Hematopoietic multipotent progenitor cell treated with erythropoietin and hydrocortisone succinate and interleukin-3 and kit ligand, for 17 days (in vitro differentiated cells): Measurements from ENCODE around the gene TRAF5.

ENCODE experiments used
- DNase-seq: peaks from one replicate; pipeline ENCODE4 v3.0.0-alpha.2; 2015; ENCODE audit warnings: low spot score

Gene TRAF5

DNA sequence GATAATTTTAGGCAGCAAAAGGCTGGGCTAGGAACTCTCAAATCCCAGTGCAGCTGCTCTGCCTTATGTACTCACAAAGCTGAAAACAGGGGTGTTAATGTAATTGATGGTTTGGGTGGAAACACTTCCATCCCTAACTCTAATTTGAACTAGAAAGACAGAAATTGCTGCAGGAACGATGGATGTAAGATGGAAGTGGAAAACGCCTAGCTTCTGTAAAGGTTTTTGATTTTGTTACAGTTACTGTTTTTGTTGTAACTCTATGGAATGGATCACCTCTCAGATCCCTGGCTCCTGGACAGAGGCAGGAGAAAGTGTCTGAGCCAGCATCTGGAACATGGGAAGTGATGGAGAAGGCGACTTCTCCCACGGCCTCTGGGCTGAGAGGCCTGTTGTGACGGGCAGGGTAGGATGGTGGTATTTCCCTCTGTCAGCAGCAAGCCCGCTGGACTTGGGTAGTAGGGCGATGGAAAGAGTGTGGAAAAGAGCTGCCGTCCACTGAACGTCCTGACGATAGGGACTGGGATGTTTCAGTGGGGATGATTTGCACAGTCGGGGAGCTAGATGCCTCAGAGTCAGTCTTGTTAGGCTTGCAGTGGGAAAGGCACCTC, 1.6 kb downstream of the TRAF5 start:
- DNase-seq: no peak

DNA sequence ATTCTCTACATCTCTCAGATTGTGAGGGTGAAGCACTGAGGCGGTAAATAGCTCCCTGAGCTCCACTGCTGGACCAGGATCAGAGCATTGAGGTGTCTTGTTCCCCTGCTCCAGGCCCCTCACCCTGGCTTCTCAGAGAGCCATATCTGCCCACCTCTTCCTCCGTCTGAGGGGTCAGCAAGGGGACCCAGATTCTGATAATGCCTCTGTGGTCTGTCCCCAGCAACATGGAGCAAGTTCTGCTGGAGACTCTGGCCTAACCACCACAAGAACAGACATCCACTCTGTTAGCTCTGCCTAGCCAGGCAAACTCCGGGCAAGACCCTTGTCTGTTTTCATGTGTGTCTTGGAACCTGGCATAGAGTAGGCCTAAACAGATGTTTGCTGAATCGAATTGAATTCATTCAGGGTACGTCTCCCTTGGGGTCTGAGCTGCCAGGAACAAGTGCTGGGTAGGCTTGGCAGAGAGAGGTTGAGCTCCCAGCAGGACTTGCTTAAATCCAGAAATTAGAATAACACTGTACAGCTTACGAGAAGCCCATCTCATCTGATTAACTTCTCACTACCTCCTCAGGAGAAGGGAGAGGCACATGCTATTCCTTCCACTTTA, 2.3 kb downstream of the TRAF5 start:
- DNase-seq: no peak

DNA sequence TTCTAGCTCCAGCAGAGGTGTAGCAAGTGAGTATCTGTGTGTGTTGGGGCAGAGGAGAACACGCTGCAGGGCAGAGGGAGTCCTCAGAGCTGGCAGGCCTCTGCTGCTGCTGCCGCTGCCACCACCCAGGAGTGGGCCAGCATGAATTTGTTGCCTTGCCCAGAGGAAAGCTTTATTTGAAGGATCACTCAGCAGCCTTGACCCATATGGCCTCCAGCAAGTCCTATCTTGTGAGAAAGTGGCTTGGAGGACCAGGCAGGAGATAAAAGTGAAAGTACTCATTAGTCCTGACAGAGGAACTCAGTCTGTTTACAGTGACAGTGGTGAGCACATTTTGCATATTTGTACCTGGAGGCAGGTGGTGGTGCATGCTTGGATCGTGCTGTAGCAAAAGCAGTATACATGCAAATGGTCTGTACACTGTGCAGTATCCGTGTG, 3.1 kb downstream of the TRAF5 start:
- DNase-seq: no peak

DNA sequence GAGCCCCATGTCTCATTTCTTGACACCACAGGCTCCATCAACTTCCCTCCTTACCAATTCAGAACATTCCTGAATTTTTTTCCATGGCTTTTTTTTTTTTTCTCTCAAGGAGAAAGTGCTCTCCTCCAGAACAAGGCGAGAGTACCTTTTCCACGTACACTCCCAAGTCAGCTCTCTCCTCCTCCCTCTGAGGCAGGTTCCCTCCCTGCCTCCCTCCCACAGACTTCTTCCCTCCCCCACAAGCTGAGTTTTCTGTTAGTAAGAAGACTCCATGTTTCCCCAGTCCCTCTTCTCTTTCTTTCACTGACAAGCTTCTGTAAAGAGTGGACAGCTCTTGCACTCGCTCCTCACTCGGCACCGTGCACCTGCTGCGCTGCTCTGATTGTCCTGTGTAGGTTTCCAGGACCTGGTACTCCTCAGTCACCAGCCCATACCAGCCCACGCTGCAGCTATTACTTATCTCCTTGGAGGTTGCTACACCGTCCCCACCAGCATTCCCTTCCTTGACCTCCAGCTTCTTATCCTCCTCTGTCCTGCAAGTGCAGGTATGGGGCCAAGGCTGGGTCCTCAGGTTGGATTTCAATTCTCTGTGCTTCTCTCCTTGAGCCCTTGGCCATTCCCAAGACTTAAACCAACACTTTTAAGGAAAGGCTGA, 3.8 kb downstream of the TRAF5 start:
- no peak for DNase-seq

DNA sequence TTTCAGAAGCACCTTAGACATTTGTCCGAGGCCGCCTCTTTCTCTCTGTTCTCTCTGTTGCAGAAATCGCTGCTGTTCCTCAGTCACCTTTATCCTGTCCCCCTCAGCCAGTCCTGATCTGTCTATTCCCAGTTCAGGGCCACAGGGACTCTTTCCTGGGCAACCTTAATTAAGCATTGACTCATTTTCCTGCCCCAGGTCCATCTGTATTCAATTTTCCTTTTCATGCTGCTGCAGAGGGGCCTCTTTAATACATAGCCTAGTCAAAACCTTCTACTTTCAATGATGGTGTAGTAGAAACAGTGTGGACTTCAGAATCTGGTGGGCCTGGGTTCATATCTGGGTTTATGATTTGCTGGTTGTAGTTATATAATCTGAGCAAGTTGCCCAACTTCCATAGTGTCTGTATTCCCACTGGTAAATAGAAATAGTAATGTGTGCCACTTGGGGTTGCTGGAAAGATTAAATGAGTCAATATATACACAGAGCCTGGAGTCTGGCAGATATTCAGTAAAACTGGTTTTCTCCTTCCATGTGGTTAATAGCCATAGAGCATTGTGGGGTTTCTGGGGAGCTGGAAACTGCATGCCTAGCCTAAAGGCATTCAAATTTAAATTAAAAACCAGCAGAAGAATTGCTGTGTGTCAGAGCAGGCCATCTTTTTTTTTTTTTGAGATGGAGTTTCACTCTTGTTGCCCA, 4.5 kb downstream of the TRAF5 start:
- no peak for DNase-seq

DNA sequence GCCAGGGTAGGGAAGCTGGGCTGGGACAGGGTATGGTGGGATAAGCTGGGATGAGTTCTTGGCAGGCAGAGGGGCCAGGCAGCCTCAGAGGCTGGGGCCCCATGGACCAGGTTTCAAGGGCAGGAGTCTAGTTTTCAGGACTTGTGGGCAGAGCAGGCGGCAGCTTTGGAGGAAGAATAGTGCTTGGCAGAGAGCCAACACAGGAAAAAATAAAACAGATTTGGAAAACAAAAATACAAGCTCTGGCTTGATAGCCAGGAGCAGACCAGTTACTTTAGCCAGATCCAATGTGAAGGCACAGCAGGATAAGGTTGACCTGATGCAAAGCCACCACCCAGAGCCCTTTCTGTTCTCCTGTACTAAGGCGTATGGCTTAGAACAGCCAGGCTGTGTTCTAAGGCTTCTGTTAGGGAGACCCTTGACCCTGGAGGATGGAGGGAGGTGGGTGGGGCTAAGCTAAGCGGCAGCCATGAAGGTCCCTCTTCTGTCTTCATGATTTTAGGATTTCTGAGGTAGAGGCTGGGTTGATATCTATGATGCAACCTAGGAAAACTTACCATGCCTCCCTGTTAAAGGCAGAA, 5.5 kb downstream of the TRAF5 start:
- no peak for DNase-seq

DNA sequence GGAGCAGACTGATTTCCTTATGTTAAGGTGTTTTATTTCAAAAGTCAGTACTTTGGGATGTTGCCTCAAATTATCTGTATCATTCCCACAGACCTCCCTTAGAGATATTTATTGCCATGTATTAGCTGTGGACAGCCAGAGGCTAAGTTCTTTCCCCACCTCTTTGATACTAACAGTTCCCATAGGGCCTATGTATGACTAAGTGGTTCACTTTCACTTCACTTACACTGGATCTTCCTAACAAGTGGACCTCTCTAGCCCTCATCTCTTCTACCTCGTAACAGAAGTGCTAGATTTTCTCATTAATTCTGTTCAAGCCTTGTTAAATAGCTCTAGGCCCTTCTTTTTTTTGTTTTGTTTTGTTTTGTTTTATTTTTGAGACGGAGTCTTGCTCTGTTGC, 6.2 kb downstream of the TRAF5 start:
- no peak for DNase-seq

DNA sequence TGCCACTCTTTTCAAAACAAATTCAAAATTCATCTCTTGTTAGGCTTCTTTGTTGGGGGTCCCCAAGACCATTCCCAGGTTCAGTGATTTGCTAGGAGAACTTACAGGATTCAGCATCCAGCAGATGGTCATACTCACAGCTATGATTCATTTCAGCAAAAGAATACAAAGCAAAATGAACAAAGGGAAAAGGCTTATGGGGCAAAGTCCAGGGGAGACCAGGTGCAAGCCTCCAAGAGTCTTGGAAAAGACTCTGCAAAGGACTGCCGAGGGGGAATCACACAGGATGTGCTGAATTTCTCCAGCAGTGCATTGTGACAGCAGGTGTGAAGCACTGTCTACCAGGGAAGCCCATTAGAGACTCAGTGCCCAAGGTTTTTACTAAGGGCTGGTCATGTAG, 7.3 kb downstream of the TRAF5 start:
- DNase-seq: no peak

DNA sequence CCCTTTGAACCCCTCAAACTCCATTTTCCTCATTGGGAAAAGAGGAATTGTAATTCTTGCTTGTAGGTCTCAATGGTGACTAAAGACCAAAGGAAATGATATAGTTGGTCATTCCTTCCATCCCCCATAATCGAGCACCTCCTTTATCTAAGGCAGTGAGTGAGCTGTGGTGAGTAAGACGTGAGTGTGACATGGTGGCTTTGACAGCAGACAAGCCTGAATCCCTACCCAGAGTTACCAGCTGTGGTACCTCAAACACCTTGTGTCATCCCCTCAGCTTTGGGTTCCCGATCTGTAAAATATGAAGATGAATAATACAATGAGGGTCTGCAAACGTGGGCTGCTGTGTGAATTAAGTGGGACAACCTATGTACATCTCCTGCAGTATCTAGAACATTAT, 8.4 kb downstream of the TRAF5 start:
- DNase-seq: no peak

DNA sequence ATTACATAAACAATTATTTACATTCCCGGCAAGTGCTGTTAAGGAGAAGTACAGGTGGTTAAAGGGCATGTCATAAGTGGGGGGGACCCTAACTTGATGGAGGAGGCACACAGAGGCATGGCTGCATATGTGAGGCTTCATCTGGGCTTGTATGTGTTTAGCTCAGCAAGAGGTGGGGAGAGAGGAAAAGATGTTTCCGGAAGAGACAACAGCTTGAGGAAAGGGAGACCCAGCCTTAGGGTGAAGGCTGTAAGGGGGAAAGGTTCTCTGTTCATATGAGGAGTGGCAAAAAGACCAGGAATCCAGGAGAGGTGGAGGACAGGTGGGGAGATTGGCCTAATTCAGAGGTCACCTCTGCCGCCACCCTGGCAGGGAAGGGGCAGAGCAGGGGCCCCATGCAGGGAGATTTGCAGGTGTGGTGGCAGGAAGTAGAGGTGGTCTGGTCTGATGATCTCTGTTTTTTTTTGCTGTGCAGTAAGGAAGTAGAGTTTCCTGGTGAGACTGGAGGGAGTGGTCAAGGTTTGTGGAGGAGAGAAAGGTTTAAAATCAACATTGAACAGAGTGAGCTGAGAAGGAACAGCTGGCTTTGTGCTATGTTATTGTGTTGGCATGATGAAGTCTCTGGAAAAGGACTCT, 9.0 kb downstream of the TRAF5 start:
- DNase-seq: no peak

DNA sequence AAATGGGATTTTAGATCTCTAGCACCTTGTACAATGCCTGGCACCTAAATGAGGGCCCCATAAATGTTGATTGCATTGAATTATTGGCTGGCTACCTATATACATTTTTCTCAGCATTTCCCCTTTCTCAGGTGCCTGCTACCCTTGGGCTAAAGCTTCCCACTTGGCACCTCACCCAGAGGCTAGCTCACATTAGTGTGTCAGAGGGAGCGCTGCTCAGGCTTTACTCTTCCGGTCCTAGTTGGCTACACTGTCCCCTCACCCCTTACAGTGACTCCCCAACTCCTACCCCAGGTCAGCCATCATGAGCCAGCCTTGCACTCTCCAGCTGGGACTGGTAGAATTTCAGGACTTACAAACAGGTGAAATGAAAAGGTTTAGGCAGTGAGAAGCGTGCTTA, 9.5 kb downstream of the TRAF5 start:
- DNase-seq: no peak

DNA sequence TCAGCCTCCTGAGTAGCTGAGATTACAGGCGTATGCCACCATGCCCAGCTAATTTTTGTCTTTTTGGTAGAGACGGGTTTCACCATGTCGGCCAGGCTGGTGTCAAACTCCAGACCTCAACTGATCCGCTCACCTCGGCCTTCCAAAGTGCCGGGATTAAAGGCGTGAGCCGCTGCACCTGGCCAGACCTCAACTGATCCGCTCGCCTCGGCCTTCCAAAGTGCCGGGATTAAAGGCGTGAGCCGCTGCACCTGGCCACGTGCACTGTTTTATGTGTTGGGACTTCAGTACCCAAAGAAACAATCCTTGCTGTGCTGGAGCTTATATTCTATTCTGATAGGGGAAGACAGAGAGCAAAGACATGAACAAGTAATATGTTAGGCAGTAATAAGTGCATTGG, 10.1 kb downstream of the TRAF5 start:
- DNase-seq: no peak

DNA sequence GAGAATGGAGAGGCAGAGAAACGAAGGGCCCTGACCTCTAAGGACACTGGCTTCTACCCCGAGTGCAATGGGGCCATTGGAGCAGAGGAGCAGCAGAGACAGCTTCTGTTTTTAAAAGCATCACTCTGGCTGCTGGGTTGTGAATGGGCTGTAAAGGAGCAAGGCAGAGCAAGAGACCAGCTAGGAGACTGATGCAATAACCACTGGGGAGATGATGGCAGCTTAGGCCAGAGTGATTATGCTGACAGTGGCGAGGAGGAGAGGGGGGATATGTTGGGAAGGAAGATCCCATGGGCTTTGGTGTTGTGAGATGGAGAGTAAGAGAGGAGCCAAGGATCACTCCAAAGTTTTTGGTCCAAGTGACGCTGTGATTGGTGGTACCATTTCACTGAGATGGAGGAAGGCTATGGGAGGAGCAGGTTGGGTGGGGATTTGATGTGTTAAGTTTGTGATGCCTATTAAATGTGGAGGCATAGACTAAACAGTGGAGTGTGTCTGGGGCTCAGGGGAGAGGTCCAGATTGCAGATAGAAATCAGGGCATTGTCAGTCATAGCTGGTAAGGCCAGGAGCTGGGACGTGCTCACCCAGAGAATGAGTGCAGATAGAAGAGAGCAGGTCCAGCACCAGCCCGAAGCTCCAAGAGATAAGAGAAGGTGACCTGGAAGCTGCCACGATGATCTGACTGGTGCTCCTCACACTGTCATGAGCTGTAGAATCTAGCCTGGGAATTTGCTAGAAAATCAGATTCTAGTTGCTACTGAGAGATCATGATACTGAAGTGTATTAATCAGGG, 11.0 kb downstream of the TRAF5 start:
- DNase-seq: no peak

DNA sequence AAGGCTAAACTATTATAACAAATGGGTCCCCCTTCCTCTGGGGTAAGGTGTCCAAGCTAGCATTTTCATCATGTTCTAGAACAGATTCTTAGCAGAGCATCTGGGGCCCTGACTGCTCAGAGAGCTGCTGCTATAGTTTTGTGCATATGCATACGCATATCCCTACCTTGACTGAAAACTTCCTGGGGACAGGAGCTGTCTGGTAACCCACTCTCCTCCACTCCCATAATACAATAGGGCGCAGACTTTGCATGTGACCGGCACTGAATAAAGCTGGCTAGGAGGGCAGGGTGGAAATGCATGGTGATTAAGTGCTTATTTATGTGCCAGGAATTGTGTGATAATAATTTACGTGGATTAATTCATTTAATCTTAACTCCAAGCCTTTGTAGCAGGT, 11.6 kb downstream of the TRAF5 start:
- DNase-seq: no peak

DNA sequence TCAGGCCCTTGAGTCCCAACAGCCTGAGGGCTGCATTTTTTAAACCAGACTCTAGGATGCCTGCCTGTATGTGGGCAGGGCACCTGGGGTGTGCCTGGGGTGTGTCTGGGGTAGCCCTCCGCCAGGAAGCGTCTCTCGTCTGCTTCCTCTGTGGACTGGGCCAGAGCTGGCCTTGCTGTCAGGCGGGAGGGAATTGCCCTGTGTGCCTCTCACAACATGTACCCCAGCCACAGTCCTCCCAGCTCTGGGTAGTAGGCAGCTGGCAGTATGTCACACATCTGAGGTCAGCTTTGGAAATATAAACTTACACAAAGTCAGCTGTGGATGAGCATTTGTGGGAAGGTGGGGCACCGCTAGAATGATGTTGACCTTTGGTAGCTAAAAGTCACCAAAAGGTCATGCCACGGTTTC, 13.0 kb downstream of the TRAF5 start:
- no peak for DNase-seq

DNA sequence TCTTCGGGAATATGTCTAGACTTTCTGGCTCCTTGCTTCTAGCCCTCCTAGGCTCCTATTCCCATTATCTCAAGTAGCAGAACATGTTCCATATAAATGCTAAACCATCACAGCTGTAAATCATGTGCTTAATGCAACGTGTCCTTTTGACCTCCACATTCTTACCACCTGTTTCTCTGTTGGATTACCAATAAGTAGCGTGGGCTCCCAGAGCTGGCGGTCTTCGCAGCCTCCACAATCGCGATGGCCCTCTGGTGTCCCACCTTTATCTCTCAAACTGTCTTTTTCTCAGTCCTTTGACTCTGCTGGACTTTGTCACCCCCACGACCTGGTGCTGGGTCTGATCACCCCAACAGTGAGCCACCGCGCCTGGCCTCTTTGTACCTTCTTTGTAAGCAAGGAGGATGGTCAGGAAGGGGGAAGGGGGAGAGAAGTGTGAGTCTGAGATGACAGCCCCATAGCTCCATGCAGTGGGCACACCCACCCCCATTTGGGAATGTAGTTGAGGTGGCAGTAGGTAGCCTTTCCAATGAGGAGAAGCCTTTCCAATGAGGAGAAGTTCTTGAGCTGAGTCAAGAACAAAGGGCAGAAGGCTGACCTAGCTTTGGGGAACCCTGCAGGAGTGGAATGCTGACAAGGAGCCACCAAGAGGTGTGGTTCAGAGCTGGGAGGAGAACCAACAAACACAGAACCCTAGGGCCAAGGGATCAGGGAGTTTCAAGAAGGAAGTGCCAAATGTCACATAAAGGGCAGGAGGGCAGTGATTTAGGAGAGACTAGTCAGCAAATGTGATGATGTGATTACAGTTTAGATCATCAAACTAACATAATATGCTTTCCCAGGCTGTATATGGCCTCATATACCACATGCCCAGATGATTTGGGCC, 14.2 kb downstream of the TRAF5 start:
- no peak for DNase-seq

DNA sequence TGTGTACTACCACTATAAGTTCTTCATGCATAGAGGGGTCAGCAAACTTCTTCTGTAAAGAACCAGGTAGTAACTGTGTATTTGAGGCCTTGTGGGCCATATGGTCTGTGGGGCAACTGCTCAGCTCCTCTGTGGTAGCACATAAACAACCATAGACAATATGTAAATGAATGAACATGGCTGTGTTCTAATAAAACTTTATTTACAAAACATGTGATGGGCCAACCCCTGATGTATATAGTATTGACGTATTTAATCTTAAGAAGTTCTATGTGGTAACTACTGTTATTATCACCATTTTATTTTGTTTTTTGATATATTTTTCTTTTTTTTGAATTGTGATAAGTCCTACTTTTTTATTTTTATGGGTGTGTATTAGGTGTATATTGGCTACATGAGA, 15.4 kb downstream of the TRAF5 start:
- no peak for DNase-seq

DNA sequence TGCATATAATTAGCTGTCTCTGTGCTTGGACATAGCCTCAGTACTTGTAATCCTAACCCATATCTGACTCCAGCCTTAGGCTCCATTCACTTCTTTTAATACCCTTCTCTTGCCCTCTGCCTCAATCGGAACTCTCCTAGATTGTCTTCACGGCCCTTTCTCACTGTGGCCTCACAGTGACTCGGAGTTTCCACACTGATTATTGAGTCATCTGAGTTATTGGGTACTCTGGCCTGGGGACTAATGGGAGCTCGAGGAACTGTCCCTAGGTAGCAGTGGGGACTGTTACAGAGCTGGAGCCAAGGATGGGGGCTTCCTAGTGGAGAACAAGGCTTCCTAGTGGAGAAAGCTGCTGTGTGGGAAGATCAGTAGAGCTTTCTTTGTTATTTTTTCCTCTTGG, 17.0 kb downstream of the TRAF5 start:
- DNase-seq: no peak

DNA sequence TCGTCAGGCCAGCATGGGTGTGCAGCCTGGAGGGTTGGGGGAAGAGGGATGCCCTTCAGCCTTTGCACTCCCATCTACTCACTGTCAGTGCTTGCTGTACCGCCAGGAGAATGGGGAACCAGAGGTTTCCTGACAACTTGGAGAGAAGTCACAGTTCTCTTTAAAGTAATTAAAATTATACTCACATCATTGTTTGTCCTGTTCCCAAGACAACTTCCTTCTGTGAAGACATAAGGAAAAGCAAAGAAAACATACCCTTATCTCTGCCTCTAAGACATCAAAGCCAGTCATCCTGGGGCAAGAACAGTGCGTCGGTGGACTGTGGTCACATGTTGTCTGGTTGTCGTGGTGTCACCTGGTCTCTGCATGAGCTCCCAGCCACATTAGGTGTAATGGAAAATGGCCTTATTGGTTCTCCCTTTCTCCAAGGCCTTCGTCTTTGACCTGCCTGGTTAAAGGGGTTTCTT, 17.6 kb downstream of the TRAF5 start:
- DNase-seq: no peak

DNA sequence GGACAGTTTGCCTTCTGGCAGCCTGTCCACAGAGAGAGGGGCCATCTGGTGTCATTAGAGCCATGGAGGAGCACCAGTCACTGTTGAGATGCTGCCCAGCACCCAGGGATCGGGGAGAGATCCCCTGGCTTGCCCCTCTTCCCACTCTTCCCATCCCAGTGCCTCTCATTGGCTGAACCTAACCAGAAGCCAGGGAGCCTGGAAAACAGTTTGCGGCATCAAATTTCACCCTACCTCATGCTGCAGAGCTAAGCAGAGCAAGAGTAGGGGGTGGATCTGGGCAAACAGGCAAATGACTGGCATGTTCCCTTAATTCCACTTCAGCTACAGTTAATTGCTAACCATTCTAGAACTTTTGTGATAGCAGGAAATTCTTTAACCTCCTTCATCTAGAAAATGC, 19.1 kb downstream of the TRAF5 start:
- no peak for DNase-seq
